ENCODE data around the gene BCKDHB. TPM values are rescaled to one million over a fixed set of nuclear protein-coding genes. Genes with fewer than 3 reads are reported as not detected.

Gene BCKDHB
- total RNA-seq, 1 experiment from 2014 or later, result 16.4 TPM

DNA sequence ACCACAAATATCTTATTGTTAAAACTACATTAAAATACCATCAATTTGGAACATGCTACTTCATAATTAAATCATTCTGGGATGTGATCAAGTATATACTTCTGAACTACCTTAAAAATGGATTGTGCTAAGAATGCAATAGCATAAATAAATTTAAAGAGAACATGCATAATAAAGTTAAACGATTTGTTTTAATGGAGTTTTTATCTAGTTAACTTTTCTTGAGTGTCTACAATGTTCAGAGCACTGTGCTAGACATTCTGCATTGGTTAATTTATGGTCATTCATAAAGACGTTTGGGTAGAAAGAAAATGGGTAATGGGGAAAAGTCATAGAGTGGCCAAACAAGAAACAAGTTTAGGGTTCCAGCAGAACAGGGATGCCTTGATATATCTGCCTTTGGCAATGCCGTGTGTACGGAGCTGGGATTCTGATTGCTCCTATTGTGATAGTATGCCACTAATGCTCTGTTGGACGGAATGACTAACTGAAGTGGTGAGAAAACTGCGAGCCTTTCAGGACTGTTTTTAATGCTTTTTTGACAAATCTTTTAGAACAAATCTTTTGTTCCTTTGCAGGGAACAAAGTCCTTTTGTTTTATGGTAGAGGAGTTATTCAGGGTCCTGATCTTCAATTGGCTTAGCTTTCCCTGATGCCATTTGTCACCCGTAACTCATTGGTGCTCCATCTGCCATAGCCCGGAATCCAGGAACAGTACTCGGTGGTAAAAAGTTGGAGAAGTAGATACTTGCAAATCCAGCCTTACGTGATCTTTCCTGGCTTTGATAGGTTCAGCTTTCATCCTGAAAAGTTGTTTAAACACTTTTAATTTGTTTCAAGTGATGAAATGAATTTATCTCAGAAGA, 162.6 kb downstream of the BCKDHB start:
- H3K4me3 ChIP-seq (ENCODE audit: low read depth in 2 of 2, low read length in 2 of 2), result no peak overlapping the region
- no TSS peak for BruUV-seq (replicated peaks)
- TF ChIP-seq, protein P1, sequence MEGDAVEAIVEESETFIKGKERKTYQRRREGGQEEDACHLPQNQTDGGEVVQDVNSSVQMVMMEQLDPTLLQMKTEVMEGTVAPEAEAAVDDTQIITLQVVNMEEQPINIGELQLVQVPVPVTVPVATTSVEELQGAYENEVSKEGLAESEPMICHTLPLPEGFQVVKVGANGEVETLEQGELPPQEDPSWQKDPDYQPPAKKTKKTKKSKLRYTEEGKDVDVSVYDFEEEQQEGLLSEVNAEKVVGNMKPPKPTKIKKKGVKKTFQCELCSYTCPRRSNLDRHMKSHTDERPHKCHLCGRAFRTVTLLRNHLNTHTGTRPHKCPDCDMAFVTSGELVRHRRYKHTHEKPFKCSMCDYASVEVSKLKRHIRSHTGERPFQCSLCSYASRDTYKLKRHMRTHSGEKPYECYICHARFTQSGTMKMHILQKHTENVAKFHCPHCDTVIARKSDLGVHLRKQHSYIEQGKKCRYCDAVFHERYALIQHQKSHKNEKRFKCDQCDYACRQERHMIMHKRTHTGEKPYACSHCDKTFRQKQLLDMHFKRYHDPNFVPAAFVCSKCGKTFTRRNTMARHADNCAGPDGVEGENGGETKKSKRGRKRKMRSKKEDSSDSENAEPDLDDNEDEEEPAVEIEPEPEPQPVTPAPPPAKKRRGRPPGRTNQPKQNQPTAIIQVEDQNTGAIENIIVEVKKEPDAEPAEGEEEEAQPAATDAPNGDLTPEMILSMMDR (IDR thresholded peaks at IDR 0.05), result no peak
- TF ChIP-seq SIN3A (IDR thresholded peaks at IDR 0.05; ENCODE audit: borderline replicate concordance, insufficient read depth, low read depth, low read length) (no peak), TCF7L2 (IDR thresholded peaks at IDR 0.05; ENCODE audit: low read depth, low read length) (no peak)
- TF ChIP-seq, protein P2, sequence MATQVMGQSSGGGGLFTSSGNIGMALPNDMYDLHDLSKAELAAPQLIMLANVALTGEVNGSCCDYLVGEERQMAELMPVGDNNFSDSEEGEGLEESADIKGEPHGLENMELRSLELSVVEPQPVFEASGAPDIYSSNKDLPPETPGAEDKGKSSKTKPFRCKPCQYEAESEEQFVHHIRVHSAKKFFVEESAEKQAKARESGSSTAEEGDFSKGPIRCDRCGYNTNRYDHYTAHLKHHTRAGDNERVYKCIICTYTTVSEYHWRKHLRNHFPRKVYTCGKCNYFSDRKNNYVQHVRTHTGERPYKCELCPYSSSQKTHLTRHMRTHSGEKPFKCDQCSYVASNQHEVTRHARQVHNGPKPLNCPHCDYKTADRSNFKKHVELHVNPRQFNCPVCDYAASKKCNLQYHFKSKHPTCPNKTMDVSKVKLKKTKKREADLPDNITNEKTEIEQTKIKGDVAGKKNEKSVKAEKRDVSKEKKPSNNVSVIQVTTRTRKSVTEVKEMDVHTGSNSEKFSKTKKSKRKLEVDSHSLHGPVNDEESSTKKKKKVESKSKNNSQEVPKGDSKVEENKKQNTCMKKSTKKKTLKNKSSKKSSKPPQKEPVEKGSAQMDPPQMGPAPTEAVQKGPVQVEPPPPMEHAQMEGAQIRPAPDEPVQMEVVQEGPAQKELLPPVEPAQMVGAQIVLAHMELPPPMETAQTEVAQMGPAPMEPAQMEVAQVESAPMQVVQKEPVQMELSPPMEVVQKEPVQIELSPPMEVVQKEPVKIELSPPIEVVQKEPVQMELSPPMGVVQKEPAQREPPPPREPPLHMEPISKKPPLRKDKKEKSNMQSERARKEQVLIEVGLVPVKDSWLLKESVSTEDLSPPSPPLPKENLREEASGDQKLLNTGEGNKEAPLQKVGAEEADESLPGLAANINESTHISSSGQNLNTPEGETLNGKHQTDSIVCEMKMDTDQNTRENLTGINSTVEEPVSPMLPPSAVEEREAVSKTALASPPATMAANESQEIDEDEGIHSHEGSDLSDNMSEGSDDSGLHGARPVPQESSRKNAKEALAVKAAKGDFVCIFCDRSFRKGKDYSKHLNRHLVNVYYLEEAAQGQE (IDR thresholded peaks at IDR 0.05; ENCODE audit: insufficient read depth in 1 of 2, low read depth in 2 of 2, low read length in 1 of 2), result no peak
- H3K27ac ChIP-seq (ENCODE audit: low read length), result no peak overlapping the region
- in situ Hi-C loops (cut with HindIII; ENCODE audit: low pct_unique_long_range_greater_than_20kb, low sequenced_read_pairs), result no loop called here
- ChIA-PET CTCF (no interaction called here), POLR2A (no interaction called here)
- intact Hi-C loops (cut with micrococcal nuclease; ENCODE audit: unreplicated experiment), result no loop called here
- no peaks in the 10 kb centered on the region for H3K9me3 ChIP-seq (ENCODE audit: control insufficient read depth, insufficient read depth, low read depth, low read length)
- no peaks in the 10 kb centered on the region for H3K27me3 ChIP-seq (ENCODE audit: control insufficient read depth, insufficient read depth, low read length)
- ATAC-seq, result no peak
- DNase-seq (ENCODE audit: low read depth, low spot score), result no peak
- no peaks in the 10 kb centered on the region for H3K36me3 ChIP-seq (ENCODE audit: control insufficient read depth, insufficient read depth, low read length)
- H3K4me1 ChIP-seq (ENCODE audit: control insufficient read depth, insufficient read depth, low read length), result no peaks in the 10 kb centered on the region

DNA sequence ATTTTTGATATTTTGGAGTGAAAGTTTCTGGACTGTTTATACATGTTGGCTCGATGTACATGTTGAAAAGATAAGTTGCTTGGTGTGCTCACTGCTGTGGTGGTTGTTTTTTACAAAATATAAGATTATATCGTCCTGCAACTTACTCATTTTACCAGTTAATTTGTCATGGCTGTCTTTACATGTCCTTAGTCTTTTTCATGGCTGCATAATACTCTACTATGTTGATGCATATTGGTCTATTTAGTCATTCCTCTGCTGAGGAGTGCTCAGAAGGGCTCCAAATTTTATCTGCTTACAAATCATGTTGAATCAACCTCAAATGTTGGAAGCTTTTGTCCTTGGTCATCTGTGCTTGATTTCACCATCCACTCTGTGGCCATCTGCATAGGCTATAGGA, 164.6 kb downstream of the BCKDHB start:
- H3K27me3 ChIP-seq (ENCODE audit: control insufficient read depth, insufficient read depth, low read length), result no peaks in the 10 kb centered on the region
- intact Hi-C loops (cut with micrococcal nuclease; ENCODE audit: unreplicated experiment), result no loop called here
- H3K4me3 ChIP-seq (ENCODE audit: low read depth in 2 of 2, low read length in 2 of 2), result no peak overlapping the region
- BruUV-seq (replicated peaks), result no TSS peak
- ATAC-seq (no peak), DNase-seq (ENCODE audit: low read depth, low spot score) (no peak)
- in situ Hi-C loops (cut with HindIII; ENCODE audit: low pct_unique_long_range_greater_than_20kb, low sequenced_read_pairs), result no loop called here
- TF ChIP-seq TCF7L2 (IDR thresholded peaks at IDR 0.05; ENCODE audit: low read depth, low read length) (no peak), SIN3A (IDR thresholded peaks at IDR 0.05; ENCODE audit: borderline replicate concordance, insufficient read depth, low read depth, low read length) (no peak), POLR2AphosphoS5 (IDR thresholded peaks at IDR 0.05; ENCODE audit: low read depth, low read length) (no peak)
- TF ChIP-seq, protein P2 (IDR thresholded peaks at IDR 0.05; ENCODE audit: insufficient read depth in 1 of 2, low read depth in 2 of 2, low read length in 1 of 2), result no peak
- TF ChIP-seq, protein P1 (IDR thresholded peaks at IDR 0.05), result no peak
- H3K9me3 ChIP-seq (ENCODE audit: control insufficient read depth, insufficient read depth, low read depth, low read length), result no peaks in the 10 kb centered on the region
- H3K27ac ChIP-seq (ENCODE audit: low read length), result no peak overlapping the region
- ChIA-PET POLR2A (interaction anchor here (0.7 kb wide), 1 partner anchor 42 kb away, joined by 4 read pairs; no protein-coding TSS in a partner anchor), CTCF (no interaction called here)
- H3K4me1 ChIP-seq (ENCODE audit: control insufficient read depth, insufficient read depth, low read length), result no peaks in the 10 kb centered on the region
- no peaks in the 10 kb centered on the region for H3K36me3 ChIP-seq (ENCODE audit: control insufficient read depth, insufficient read depth, low read length)
